Fibroblast of peridontal ligament (primary cell): Measurements from ENCODE around the gene ANKRD62.
"Not testable (repeated sequence)": the region's sequence is repeated elsewhere in the genome, so short reads cannot be mapped to it uniquely, and the experiment has no call there.

Experiments
- DNase-seq: peaks from one replicate; pipeline ENCODE4 v3.0.0-alpha.2; 2010; ENCODE audit errors: extremely low read depth

ANKRD62 gene

DNA sequence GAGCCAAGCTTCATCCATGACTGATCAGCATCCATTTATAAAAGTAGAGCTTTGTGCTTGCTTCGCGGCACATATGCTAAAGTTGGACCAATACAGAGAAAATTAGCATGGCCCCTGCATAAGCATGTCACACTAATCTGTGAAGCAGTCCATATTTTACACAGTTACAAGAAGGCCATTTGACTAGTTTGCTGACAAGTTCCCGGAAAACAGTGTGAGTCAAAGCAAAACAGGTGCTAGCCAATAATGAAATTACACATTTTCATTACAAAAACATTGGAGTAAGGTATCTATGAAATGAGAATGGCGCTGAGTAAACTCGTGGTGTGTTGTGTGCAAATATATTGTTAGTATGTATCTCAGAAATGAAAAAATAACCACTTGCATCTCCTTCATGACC is 4.7 kb downstream of the ANKRD62 start:
- no peak for DNase-seq

DNA sequence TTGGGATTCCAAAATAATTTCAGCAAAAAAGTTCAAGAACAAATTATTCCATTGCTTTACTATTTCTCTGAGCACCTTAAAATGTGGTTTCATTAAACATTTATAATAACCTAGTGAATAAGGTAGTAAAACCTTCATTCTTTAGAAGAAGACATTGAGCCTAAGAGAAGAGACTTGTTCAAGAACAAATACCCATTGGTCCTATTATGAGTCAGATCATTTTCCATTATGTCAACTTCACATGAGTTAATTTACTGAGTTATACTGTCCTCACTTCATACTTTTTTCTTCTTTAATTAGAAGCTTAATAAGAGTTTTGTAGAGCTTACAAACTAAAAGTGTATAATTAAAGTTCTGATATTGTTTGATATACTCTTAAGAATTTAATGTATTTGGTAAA is 5.5 kb downstream of the ANKRD62 start:
- DNase-seq, result no peak

DNA sequence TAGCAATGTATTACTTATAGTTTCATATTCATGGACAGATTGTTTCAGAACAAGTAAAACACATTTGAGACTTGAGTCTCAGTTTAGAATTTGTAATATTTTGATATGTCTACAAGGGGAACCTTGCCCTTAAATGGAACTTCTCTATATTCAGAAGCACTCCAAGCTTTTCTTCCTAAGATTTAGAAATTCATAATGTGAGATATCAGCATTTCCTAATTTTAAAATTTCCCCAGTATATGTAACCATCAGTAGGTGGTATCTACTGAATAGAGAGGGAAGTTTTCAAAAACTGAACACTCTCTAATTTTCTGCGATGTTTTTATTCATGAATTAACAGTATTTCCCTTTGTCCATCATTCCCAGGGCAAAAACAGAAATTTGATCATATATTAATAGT is 7.6 kb downstream of the ANKRD62 start:
- DNase-seq, result no peak

GRCh38 chr18:12102136-12102842 is 8.6 kb downstream of the ANKRD62 start:
- no peak for DNase-seq

DNA sequence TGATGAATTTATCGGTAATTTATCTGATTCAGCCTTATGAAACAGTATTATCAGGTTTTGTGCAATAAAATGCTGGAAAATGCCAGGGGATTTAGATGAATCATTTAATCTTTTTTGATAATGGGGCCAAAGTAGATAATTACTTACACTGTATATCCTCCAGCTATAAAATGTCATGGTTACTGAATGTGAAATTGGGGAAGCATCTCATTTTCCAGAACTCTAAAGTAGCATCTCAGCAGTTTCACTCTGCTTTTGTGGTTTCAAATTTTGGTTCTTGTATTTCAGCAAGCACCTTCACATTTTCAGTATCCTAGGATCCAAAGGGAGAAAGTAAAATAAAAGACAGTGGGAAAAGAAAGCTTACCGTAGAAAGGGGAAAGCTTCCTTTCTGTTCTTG is 12.8 kb downstream of the ANKRD62 start:
- no peak for DNase-seq

- DNase-seq, result no peak
These were observed 16.2 kb downstream of the ANKRD62 start for GRCh38 chr18:12109836-12110235.

DNA sequence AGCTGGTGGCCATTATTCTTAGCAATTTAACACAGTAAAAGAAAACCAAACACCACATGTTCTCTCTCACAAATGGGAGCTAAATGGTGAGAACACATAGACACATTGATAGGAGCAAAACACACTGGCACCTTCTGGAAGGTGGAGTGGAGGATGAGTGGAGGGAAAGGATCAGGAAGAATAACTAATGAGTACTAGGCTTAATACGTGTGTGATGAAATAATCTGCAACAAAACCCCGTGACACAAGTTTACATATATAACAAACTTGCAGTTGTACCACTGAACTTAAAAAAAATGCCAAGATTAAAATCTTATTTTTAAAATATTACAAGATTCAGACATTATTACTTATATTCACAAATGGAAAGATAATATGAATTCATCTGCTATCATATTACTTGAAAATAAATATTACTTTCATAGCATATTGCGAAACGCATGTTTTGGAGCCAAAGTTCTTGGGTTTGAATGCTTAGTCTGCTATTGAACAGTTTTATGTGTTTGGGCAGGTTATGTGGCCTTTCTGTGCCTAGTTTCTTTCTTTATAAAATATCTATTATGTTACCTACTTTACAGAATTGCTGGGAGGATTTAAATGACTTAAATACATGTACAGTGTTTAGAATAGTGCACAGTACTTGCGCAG is 20.5 kb downstream of the ANKRD62 start:
- peak; percentile 5 for DNase-seq

GRCh38 chr18:12119358-12119757 is 25.7 kb downstream of the ANKRD62 start:
- no peak for DNase-seq

GRCh38 chr18:12121175-12122042 is 27.8 kb downstream of the ANKRD62 start:
- DNase-seq, result no peak

DNA sequence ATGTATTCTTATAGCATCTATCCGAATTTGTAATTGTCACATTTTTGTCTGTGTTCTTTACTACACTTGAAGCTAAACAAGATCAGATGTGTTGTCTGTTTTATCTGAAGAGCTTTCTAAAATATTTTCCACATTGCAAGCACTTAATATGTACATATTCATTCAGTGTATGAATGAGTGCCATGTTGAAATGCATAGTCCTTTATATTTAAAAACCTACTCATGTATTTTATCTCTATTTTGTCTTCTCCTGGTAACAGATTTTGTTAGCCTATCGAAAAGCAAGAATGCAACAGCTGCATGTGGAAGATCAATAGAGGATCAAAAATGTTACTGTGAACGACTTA is 28.4 kb downstream of the ANKRD62 start:
- not testable (repeated sequence) for DNase-seq

GRCh38 chr18:12127647-12128046 is 34.0 kb downstream of the ANKRD62 start:
- DNase-seq, result not testable (repeated sequence)

DNA sequence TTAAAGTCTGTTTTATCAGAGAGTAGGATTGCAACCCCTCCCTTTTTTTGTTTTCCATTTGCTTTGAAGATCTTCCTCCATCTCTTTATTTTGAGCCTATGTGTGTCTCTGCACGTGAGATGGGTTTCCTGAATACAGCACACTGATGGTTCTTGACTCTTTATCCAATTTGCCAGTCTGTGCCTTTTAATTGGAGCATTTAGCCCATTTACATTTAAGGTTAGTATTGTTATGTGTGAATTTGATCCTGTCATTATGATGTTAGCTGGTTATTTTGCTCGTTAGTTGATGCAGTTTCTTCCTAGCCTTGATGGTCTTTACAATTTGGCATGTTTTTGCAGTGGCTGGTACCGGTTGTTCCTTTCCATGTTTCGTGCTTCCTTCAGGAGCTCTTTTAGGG is 45.2 kb downstream of the ANKRD62 start:
- DNase-seq, result not testable (repeated sequence)

GRCh38 chr18:12140866-12141265 is 47.2 kb downstream of the ANKRD62 start:
- not testable (repeated sequence) for DNase-seq

DNA sequence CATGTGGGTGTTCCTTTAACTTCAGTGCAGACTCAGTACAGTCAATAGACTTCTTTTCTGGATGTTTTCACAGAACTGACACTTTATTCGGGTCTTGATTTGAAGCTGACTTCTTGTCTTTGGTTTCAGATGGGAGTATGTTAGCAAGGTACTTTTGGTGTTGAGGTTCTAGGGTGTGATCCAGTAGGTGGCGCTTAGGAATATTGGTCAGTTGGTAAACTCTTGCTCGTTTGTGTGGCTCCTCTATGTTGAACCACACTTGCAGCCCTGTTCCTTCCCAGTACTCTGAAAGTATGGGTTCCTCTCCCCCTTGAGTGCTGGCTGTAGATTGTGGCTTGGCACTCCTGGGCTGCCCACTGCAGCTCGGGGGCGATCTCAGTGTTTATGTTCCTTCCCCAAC is 48.1 kb downstream of the ANKRD62 start:
- not testable (repeated sequence) for DNase-seq

GRCh38 chr18:12149431-12149830 is 55.8 kb downstream of the ANKRD62 start:
- DNase-seq, result not testable (repeated sequence)

GRCh38 chr18:12154361-12154760 is 60.7 kb downstream of the ANKRD62 start:
- DNase-seq, result no peak

- DNase-seq, result peak; percentile 4
These were observed 62.4 kb downstream of the ANKRD62 start for GRCh38 chr18:12155996-12156395.

GRCh38 chr18:12159446-12159845 is 65.8 kb downstream of the ANKRD62 start:
- no peak for DNase-seq

DNA sequence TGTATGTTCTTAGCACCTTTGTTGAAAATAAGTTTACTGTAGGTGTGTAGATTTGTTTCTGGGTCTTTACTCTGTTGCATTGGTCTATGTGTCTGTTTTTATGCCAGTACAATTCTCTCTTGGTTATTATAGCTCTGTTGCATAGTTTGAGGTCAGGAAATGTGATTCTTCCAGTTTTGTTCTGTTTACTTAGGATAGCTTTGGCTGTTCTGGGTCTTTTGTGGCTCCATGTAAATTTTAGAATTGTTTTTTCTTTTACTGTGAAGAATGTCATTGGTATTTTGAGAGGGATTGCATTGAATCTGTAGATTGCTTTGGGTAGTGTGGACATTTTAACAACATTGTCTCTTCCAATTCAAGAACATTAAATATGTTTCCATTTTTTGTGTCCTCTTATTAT is 69.1 kb downstream of the ANKRD62 start:
- no peak for DNase-seq

DNA sequence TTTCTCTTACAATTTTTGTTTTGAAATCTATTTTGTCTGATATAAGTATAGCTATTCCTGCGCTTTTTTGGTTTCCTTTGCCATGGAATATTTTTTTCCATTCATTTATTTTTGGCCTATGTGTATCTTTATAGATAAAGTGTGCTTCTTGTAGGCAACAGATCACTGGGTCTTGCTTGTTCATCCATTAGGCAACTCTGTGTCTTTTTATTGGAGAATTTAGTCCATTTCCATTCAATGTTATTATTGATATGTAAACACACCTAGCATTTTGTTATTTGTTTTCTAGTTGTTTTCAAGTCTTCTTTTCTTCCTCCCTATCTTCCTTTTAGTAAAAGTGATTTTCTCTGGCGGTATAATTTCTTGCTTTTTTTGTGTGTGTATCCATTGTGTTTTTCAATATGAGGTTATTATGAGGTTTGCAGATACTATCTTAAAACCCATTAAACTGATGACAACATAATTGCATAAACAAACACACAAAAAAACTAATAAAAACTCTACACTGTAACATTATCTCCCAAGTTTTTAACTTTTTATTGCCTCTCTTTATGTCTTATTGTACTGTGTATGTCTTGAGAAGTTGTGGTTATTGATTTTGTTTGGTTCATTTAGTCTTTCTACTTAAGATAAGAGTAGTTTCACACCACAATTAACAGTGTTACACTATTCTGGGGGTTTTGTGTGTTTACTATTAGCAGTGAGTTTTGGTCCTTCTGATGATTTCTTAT is 71.6 kb downstream of the ANKRD62 start:
- no peak for DNase-seq
